SK-N-SH (cell line): ENCODE measurements around the gene VIPR2.

Source experiments
- CHD2 ChIP-seq: fragments of 150-350 bp; IDR thresholded peaks from 2 replicates; pipeline ENCODE4 v1.6.1; 2018; ENCODE audit warnings: low read length; ENCODE audit not compliant: partially characterized antibody
- EP300 ChIP-seq, 2 experiments: IDR thresholded peaks; 2 replicates each; pipeline versions ENCODE4 v1.4.0 to v1.6.1; 2012; ENCODE audit warnings: borderline replicate concordance in 1 of 2, low read depth in 1 of 2, low read length in 1 of 2
- GABPA ChIP-seq: IDR thresholded peaks from 2 replicates; pipeline ENCODE4 v1.4.0; 2012; ENCODE audit warnings: low read depth, mild to moderate bottlenecking
- GATA2 ChIP-seq: sonication (generic); formaldehyde crosslinking; IDR thresholded peaks from 2 replicates; pipeline ENCODE4 v1.5.0; 2020; ENCODE audit warnings: mild to moderate bottlenecking, missing genetic modification reagents
- MXI1 ChIP-seq: IDR thresholded peaks from 2 replicates; pipeline ENCODE4 v1.6.1; 2012; ENCODE audit warnings: mild to moderate bottlenecking, low read depth, low read length, improper control_type of control experiment
- POLR2AphosphoS5 ChIP-seq: IDR thresholded peaks from 2 replicates; pipeline ENCODE4 v1.6.1; 2012; ENCODE audit warnings: low read depth, low read length
- RFX5 ChIP-seq: IDR thresholded peaks from 2 replicates; pipeline ENCODE4 v1.6.1; 2012; ENCODE audit warnings: mild to moderate bottlenecking, improper control_type of control experiment, low read length
- SIN3A ChIP-seq: IDR thresholded peaks from 2 replicates; pipeline ENCODE4 v1.6.1; 2012; ENCODE audit warnings: low read depth, mild to moderate bottlenecking, low read length, moderate library complexity, borderline replicate concordance
- TCF12 ChIP-seq: IDR thresholded peaks from 2 replicates; pipeline ENCODE4 v1.4.0; 2012
- TF ChIP-seq, protein P1 (sequence below): fragments of 200-600 bp; sonication (generic); IDR thresholded peaks from 2 replicates; pipeline ENCODE4 v1.6.1; 2017; ENCODE audit warnings: antibody characterized with exemption, mild to moderate bottlenecking, moderate library complexity
- TF ChIP-seq, protein P2 (sequence below): IDR thresholded peaks from 2 replicates; pipeline ENCODE4 v1.4.0; 2012; ENCODE audit warnings: low read depth, borderline replicate concordance
- TF ChIP-seq, protein P3 (sequence below): IDR thresholded peaks from 2 replicates; pipeline ENCODE4 v1.6.1; 2012; ENCODE audit warnings: mild to moderate bottlenecking, low read depth, low read length, moderate library complexity
- TF ChIP-seq, protein P4 (sequence below): fragments of 150-350 bp; IDR thresholded peaks from 2 replicates; pipeline ENCODE4 v1.6.1; 2017; ENCODE audit warnings: antibody characterized with exemption, low read length, low read depth, borderline replicate concordance

DNA sequence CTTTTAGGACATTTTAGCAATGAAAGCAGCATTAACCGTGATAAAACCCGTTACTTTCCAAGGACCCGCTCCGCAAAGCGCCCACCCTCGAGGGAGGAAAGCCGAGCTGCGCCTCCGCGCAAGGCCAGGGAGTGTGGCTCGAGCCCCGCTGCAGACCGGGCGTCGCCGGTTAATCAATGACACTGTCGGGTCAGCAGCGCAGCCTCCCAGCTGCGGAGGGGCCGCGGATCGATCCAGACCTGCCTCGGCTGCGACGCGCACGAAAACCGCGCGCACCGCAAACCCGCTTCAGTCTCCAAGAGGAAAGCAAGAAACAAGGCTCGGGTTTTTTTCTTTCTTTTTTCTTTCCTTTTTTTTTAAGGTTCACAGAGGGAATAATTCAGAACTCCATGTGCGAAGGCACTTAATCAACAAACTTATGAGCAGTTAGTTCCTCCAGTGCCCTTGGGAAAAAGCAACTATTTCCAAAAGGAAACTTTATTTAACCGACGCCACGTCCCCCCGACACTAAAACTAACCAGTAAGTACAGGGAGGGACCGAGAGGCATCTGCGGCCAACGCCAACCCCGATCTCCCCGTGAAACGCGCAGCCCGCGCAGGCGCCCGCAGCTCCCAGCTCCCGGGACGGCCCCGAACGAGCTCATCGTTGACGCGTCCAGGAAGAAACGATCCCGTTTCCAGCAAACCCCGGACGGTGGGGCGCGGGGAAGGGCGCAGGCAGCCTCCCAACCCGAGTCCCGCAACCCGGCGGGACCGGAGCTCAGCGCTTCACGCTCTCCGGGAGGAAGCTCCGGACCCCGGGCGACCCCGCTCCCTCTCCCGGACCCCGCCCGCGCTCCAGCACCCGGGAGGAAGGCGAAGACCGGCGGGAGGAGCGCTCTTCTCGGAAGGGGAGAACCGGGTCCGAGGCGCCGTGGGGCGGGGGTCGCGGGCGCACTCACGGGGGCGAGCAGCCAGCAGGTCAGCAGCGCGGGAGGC is 598 bp downstream of the VIPR2 start:
- TF ChIP-seq, protein P1, sequence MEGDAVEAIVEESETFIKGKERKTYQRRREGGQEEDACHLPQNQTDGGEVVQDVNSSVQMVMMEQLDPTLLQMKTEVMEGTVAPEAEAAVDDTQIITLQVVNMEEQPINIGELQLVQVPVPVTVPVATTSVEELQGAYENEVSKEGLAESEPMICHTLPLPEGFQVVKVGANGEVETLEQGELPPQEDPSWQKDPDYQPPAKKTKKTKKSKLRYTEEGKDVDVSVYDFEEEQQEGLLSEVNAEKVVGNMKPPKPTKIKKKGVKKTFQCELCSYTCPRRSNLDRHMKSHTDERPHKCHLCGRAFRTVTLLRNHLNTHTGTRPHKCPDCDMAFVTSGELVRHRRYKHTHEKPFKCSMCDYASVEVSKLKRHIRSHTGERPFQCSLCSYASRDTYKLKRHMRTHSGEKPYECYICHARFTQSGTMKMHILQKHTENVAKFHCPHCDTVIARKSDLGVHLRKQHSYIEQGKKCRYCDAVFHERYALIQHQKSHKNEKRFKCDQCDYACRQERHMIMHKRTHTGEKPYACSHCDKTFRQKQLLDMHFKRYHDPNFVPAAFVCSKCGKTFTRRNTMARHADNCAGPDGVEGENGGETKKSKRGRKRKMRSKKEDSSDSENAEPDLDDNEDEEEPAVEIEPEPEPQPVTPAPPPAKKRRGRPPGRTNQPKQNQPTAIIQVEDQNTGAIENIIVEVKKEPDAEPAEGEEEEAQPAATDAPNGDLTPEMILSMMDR: no peak
- TF ChIP-seq POLR2AphosphoS5 (no peak), CHD2 (no peak), EP300 (IDR thresholded peaks at IDR 0.05; ENCODE audit: borderline replicate concordance in 1 of 2, low read depth in 1 of 2, low read length in 1 of 2) (no peak), MXI1 (no peak), RFX5 (no peak), SIN3A (no peak), GABPA (no peak), GATA2 (CRISPR knock-in tag) (no peak), TCF12 (no peak)
- TF ChIP-seq, protein P2, sequence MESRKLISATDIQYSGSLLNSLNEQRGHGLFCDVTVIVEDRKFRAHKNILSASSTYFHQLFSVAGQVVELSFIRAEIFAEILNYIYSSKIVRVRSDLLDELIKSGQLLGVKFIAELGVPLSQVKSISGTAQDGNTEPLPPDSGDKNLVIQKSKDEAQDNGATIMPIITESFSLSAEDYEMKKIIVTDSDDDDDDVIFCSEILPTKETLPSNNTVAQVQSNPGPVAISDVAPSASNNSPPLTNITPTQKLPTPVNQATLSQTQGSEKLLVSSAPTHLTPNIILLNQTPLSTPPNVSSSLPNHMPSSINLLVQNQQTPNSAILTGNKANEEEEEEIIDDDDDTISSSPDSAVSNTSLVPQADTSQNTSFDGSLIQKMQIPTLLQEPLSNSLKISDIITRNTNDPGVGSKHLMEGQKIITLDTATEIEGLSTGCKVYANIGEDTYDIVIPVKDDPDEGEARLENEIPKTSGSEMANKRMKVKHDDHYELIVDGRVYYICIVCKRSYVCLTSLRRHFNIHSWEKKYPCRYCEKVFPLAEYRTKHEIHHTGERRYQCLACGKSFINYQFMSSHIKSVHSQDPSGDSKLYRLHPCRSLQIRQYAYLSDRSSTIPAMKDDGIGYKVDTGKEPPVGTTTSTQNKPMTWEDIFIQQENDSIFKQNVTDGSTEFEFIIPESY: no peak
- TF ChIP-seq, protein P3, sequence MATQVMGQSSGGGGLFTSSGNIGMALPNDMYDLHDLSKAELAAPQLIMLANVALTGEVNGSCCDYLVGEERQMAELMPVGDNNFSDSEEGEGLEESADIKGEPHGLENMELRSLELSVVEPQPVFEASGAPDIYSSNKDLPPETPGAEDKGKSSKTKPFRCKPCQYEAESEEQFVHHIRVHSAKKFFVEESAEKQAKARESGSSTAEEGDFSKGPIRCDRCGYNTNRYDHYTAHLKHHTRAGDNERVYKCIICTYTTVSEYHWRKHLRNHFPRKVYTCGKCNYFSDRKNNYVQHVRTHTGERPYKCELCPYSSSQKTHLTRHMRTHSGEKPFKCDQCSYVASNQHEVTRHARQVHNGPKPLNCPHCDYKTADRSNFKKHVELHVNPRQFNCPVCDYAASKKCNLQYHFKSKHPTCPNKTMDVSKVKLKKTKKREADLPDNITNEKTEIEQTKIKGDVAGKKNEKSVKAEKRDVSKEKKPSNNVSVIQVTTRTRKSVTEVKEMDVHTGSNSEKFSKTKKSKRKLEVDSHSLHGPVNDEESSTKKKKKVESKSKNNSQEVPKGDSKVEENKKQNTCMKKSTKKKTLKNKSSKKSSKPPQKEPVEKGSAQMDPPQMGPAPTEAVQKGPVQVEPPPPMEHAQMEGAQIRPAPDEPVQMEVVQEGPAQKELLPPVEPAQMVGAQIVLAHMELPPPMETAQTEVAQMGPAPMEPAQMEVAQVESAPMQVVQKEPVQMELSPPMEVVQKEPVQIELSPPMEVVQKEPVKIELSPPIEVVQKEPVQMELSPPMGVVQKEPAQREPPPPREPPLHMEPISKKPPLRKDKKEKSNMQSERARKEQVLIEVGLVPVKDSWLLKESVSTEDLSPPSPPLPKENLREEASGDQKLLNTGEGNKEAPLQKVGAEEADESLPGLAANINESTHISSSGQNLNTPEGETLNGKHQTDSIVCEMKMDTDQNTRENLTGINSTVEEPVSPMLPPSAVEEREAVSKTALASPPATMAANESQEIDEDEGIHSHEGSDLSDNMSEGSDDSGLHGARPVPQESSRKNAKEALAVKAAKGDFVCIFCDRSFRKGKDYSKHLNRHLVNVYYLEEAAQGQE: no peak
- TF ChIP-seq, protein P4, sequence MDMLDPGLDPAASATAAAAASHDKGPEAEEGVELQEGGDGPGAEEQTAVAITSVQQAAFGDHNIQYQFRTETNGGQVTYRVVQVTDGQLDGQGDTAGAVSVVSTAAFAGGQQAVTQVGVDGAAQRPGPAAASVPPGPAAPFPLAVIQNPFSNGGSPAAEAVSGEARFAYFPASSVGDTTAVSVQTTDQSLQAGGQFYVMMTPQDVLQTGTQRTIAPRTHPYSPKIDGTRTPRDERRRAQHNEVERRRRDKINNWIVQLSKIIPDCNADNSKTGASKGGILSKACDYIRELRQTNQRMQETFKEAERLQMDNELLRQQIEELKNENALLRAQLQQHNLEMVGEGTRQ: no peak
